Smooth muscle cell (in vitro differentiated cells): ENCODE results near the gene ZNF480. TPM values are rescaled to one million over a fixed set of nuclear protein-coding genes. Genes with fewer than 3 reads are reported as not detected.
A peak's percentile ranks its signal among the peaks of the same experiment; 100 is the strongest.

Experiments
- DNase-seq: peaks from one replicate; lab custom pipeline; 2025; ENCODE audit not compliant: unreplicated experiment; lab: John Stamatoyannopoulos, UW
- H2AFZ ChIP-seq: fragments of 200-600 bp; sonication (generic); 2 replicates; pipeline ENCODE4 v1.6.0; 2016; ENCODE audit warnings: antibody characterized with exemption, low read depth, mild to moderate bottlenecking
- H3F3A ChIP-seq: fragments of 200-600 bp; sonication (generic); 2 replicates; pipeline ENCODE4 v1.6.0; 2017; ENCODE audit warnings: antibody characterized with exemption, low read depth
- H3K27ac ChIP-seq: fragments of 200-600 bp; sonication (generic); 2 replicates; pipeline ENCODE4 v1.5.1; 2016; ENCODE audit warnings: low read depth, mild to moderate bottlenecking
- H3K27me3 ChIP-seq: fragments of 200-600 bp; sonication (generic); 2 replicates; pipeline ENCODE4 v1.6.1; 2016; ENCODE audit warnings: low read depth, mild to moderate bottlenecking
- H3K36me3 ChIP-seq: fragments of 200-600 bp; sonication (generic); 2 replicates; pipeline ENCODE4 v1.5.1; 2016; ENCODE audit warnings: low read depth
- H3K4me1 ChIP-seq: fragments of 200-600 bp; sonication (generic); 2 replicates; pipeline ENCODE4 v1.5.1; 2016; ENCODE audit warnings: low read depth
- H3K4me2 ChIP-seq: fragments of 200-600 bp; sonication (generic); 2 replicates; pipeline ENCODE4 v1.6.0; 2016; ENCODE audit warnings: mild to moderate bottlenecking
- H3K4me3 ChIP-seq: fragments of 200-600 bp; sonication (generic); 2 replicates; pipeline ENCODE4 v1.5.1; 2016; ENCODE audit warnings: mild to moderate bottlenecking
- H3K79me2 ChIP-seq: fragments of 200-600 bp; sonication (generic); 2 replicates; pipeline ENCODE4 v1.6.0; 2016; ENCODE audit warnings: low read depth, mild to moderate bottlenecking
- H3K9ac ChIP-seq: fragments of 200-600 bp; sonication (generic); 2 replicates; pipeline ENCODE4 v1.6.0; 2016; ENCODE audit warnings: low read depth
- H3K9me3 ChIP-seq: fragments of 200-600 bp; sonication (generic); replicated peaks from 2 replicates; pipeline ENCODE4 v1.5.1; 2016; ENCODE audit warnings: low read depth
- H4K20me1 ChIP-seq: fragments of 200-600 bp; sonication (generic); 2 replicates; pipeline ENCODE4 v1.6.0; 2016; ENCODE audit warnings: low read depth
- WGBS: methylation state at CpG from one replicate; pipeline ENCODE4 v1.1.7; 2016; ENCODE audit warnings: low lambda C conversion rate; 5-methylcytosine and 5-hydroxymethylcytosine counted together
- polyA plus RNA-seq: library from polyadenylated mRNA; unstranded; fragments of >200 nt; fragmentation: Nextera tagmentation; extraction: Ambion mirVana; gene quantifications from 2 replicates; pipeline ENCODE4 v1.2.1, GENCODE V29; 2016
- total RNA-seq: library from RNA; depleted of rRNA; stranded (reverse); fragments of >200 nt; gene quantifications from 2 replicates; pipeline ENCODE4 v1.2.3, GENCODE V29; 2014
- TF ChIP-seq, protein P1 (sequence below): fragments of 200-600 bp; sonication (generic); IDR thresholded peaks from 2 replicates; pipeline ENCODE4 v1.5.1; 2017; ENCODE audit warnings: borderline replicate concordance, mild to moderate bottlenecking, antibody characterized with exemption; ENCODE audit not compliant: insufficient read depth, poor library complexity, severe bottlenecking

ZNF480 gene
- total and polyA plus RNA-seq, 2 experiments from 2014 or later: 7.5 to 11.0 TPM

DNA sequence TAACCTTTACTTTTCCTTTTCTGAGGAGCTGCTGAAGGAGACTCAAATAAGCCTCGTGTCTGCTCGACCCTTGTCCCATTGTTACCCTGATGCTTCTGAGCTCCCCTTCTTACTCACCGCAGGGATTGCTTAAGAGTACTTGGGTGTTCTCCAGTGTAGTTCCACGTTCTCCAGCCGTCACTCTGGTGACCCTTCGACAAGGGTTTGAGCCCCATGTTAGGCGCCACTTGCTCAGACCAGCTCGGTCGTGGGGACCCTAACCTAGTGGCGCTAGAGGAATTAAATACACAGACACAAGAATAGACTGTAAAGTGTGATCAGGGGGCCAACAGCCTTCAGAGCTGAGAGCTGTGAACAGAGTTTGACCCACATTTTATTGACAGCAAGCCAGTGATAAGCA is 10.3 kb downstream of the ZNF480 start:
- no peaks in the 10 kb centered on the region for H3F3A ChIP-seq
- H3K4me2 ChIP-seq: no peak overlapping the region
- TF ChIP-seq, protein P1, sequence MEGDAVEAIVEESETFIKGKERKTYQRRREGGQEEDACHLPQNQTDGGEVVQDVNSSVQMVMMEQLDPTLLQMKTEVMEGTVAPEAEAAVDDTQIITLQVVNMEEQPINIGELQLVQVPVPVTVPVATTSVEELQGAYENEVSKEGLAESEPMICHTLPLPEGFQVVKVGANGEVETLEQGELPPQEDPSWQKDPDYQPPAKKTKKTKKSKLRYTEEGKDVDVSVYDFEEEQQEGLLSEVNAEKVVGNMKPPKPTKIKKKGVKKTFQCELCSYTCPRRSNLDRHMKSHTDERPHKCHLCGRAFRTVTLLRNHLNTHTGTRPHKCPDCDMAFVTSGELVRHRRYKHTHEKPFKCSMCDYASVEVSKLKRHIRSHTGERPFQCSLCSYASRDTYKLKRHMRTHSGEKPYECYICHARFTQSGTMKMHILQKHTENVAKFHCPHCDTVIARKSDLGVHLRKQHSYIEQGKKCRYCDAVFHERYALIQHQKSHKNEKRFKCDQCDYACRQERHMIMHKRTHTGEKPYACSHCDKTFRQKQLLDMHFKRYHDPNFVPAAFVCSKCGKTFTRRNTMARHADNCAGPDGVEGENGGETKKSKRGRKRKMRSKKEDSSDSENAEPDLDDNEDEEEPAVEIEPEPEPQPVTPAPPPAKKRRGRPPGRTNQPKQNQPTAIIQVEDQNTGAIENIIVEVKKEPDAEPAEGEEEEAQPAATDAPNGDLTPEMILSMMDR: no peak
- H3K4me3 ChIP-seq: no peak overlapping the region
- DNase-seq: no peak
- no peak overlapping the region for H3K9ac ChIP-seq
- no peaks in the 10 kb centered on the region for H3K27me3 ChIP-seq
- H2AFZ ChIP-seq: no peak overlapping the region
- H3K79me2 ChIP-seq: no peaks in the 10 kb centered on the region
- WGBS: 95% methylated on average over 10 of the region's 10 CpGs
- peaks cover 30% of the 10 kb centered on the region for H3K9me3 ChIP-seq
- H3K4me1 ChIP-seq: no peaks in the 10 kb centered on the region
- no peaks in the 10 kb centered on the region for H4K20me1 ChIP-seq
- H3K36me3 ChIP-seq: peaks cover 53% of the 10 kb centered on the region
- no peak overlapping the region for H3K27ac ChIP-seq

DNA sequence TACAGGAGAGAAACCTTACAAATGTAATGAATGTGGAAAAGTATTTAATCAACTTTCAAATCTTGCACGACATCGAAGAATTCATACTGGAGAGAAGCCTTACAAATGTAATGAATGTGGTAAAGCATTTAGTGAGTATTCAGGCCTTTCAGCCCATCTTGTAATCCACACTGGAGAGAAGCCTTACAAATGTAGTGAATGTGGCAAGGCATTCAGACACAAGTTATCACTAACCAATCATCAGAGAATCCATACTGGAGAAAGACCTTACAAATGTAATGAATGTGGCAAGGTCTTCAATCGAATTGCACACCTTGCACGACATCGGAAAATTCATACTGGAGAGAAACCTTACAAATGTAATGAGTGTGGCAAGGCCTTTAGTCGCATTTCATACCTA is 25.5 kb downstream of the ZNF480 start:
- Histone ChIP-seq H3F3A (no peaks in the 10 kb centered on the region), H4K20me1 (no peaks in the 10 kb centered on the region), H3K4me2 (no peak overlapping the region), H3K27ac (no peak overlapping the region), H3K36me3 (peaks cover 68% of the 10 kb centered on the region), H3K79me2 (no peaks in the 10 kb centered on the region), H3K4me1 (no peaks in the 10 kb centered on the region), H3K27me3 (no peaks in the 10 kb centered on the region), H2AFZ (no peak overlapping the region), H3K9ac (no peak overlapping the region), H3K4me3 (peak overlapping the region; percentile 12), H3K9me3 (peaks cover 72% of the 10 kb centered on the region)
- no peak for DNase-seq
- 99% methylated on average over 6 of the region's 6 CpGs for WGBS
- TF ChIP-seq, protein P1: no peak

DNA sequence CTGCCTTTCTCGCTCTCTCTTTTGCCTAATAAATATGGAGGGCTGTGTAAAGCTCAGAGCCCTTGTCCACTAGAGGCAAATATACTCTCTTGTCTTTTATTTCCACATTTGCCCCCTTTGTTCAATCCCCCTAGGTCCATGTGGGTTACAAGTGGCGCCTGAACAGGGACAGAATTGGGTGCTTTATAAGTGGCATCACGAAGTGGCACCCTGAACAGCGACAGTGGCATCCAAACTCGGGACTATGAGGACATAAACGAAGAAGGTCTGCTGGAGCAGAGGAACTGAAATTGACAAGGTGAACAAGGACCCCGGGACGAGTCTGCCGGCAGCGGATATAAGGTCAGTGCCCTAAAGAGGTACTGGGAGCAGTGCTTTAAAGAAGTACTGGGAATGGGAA is 34.8 kb downstream of the ZNF480 start:
- Histone ChIP-seq H3K4me3 (no peak overlapping the region), H3K27me3 (no peaks in the 10 kb centered on the region), H3K4me2 (no peak overlapping the region), H3K9ac (no peak overlapping the region), H3K9me3 (peaks cover 22% of the 10 kb centered on the region), H3K27ac (no peak overlapping the region), H3K36me3 (no peaks in the 10 kb centered on the region), H2AFZ (no peak overlapping the region), H4K20me1 (no peaks in the 10 kb centered on the region), H3F3A (no peaks in the 10 kb centered on the region), H3K4me1 (no peaks in the 10 kb centered on the region), H3K79me2 (no peaks in the 10 kb centered on the region)
- no peak for DNase-seq
- 86% methylated on average over 10 of the region's 10 CpGs for WGBS
- TF ChIP-seq, protein P1: no peak

DNA sequence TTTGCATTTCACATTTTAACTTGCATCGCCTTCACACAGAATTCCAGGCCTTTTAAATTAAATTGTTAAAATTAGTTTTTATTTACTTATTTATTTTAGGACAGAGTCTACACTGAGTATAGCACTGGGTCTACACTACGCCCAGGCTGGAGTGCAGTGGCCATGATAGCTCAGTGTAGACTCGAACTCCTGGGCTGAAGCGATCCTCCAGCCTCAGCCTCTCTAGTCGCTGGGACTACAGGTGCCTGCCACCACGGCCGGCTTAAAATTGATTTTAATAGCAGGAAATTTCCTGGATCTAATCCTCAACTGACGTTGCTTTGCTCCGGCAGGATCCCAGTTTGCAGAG is 38.8 kb downstream of the ZNF480 start:
- peaks cover 11% of the 10 kb centered on the region for H3K9me3 ChIP-seq
- H3K4me2 ChIP-seq: peak overlapping the region; percentile 100
- DNase-seq: no peak
- no peaks in the 10 kb centered on the region for H3K36me3 ChIP-seq
- TF ChIP-seq, protein P1: no peak
- H3K27ac ChIP-seq: no peak overlapping the region
- H3K79me2 ChIP-seq: no peaks in the 10 kb centered on the region
- H3K27me3 ChIP-seq: no peaks in the 10 kb centered on the region
- peak overlapping the region; percentile 95 for H3K9ac ChIP-seq
- peak overlapping the region; percentile 93 for H2AFZ ChIP-seq
- 75% methylated on average over 9 of the region's 9 CpGs for WGBS
- peak overlapping the region; percentile 96 for H3K4me3 ChIP-seq
- H3F3A ChIP-seq: no peaks in the 10 kb centered on the region
- no peaks in the 10 kb centered on the region for H3K4me1 ChIP-seq
- H4K20me1 ChIP-seq: no peaks in the 10 kb centered on the region
